Body of pancreas (tissue), 4 donors: Measurements from ENCODE around the gene GPR50.

Source experiments
- POLR2A ChIP-seq, 3 donors: fragments of 450-650 bp; IDR thresholded peaks; one replicate each; pipeline ENCODE4 v1.6.1; 2016; ENCODE audit warnings: antibody characterized with exemption in 3 of 3, mild to moderate bottlenecking in 2 of 3
- TF ChIP-seq, protein P1 (sequence below), 7 experiments: fragments of 450-650 bp in 4 of 7; fragments of 200-600 bp in 3 of 7; sonication (generic) in 3 of 7; IDR thresholded peaks; one replicate each; pipeline ENCODE4 v1.5.1; 2016 to 2019; ENCODE audit warnings: antibody characterized with exemption in 7 of 7

DNA sequence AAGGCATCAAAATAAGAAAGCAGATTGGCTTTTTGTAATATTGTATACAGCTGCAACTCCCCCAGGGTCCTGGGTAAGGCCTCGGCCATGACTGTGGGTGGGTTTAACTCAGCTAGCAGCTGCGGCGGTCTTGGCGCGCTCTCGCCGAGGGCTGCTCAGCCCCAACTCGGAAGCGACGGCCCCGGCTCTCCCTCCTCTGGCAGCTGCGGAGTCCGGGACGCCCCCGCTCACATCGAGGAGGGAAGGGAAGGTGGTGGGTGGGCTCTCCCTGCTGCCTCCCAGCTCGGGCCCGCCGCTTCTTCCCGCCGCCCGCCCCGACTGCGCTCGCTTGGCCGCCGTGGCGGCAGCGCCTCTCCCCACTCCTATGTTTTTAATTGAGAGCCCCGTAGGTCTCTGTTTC lies 51.2 kb downstream of the GPR50 start:
- TF ChIP-seq, protein P1, sequence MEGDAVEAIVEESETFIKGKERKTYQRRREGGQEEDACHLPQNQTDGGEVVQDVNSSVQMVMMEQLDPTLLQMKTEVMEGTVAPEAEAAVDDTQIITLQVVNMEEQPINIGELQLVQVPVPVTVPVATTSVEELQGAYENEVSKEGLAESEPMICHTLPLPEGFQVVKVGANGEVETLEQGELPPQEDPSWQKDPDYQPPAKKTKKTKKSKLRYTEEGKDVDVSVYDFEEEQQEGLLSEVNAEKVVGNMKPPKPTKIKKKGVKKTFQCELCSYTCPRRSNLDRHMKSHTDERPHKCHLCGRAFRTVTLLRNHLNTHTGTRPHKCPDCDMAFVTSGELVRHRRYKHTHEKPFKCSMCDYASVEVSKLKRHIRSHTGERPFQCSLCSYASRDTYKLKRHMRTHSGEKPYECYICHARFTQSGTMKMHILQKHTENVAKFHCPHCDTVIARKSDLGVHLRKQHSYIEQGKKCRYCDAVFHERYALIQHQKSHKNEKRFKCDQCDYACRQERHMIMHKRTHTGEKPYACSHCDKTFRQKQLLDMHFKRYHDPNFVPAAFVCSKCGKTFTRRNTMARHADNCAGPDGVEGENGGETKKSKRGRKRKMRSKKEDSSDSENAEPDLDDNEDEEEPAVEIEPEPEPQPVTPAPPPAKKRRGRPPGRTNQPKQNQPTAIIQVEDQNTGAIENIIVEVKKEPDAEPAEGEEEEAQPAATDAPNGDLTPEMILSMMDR (IDR thresholded peaks at IDR 0.05) = no peak
- TF ChIP-seq POLR2A (IDR thresholded peaks at IDR 0.05) = no peak
